GM19099 (cell line): ENCODE measurements around the gene COL15A1.

ENCODE experiments used
- POLR2A ChIP-seq: IDR thresholded peaks from 3 replicates; pipeline ENCODE4 v1.6.1; 2011; ENCODE audit warnings: low read depth; ENCODE audit not compliant: insufficient read length; ENCODE audit errors: extremely low read depth

COL15A1 gene

GRCh38 chr9:99092643-99093491 is 149.2 kb downstream of the COL15A1 start:
- no peak for TF ChIP-seq POLR2A

- no peak for TF ChIP-seq POLR2A
Observed at GRCh38 chr9:99093492-99093791, 149.7 kb downstream of the COL15A1 start.

- no peak for TF ChIP-seq POLR2A
Observed at GRCh38 chr9:99095565-99095964, 151.9 kb downstream of the COL15A1 start.

GRCh38 chr9:99096409-99096808 is 152.7 kb downstream of the COL15A1 start:
- TF ChIP-seq POLR2A: no peak

GRCh38 chr9:99101271-99101670 is 157.6 kb downstream of the COL15A1 start:
- TF ChIP-seq POLR2A: no peak

GRCh38 chr9:99101812-99102211 is 158.1 kb downstream of the COL15A1 start:
- TF ChIP-seq POLR2A: no peak

- no peak for TF ChIP-seq POLR2A
Observed at GRCh38 chr9:99103054-99103895, 159.6 kb downstream of the COL15A1 start.

GRCh38 chr9:99103901-99104458 is 160.3 kb downstream of the COL15A1 start:
- TF ChIP-seq POLR2A: no peak

GRCh38 chr9:99104459-99105151 is 160.9 kb downstream of the COL15A1 start, which contains the start of gene TGFBR1:
TGFBR1 (plus strand) TSS chr9:99105113; CDS start chr9:99105206, 93 bp downstream.
- no peak for TF ChIP-seq POLR2A

GRCh38 chr9:99105152-99106043 is 161.7 kb downstream of the COL15A1 start:
- peak; percentile 87 for TF ChIP-seq POLR2A

GRCh38 chr9:99106044-99106375 is 162.3 kb downstream of the COL15A1 start:
- TF ChIP-seq POLR2A: no peak

- TF ChIP-seq POLR2A: no peak
Observed at GRCh38 chr9:99107421-99107820, 163.7 kb downstream of the COL15A1 start.

GRCh38 chr9:99108131-99108530 is 164.4 kb downstream of the COL15A1 start:
- no peak for TF ChIP-seq POLR2A

GRCh38 chr9:99109522-99109921 is 165.8 kb downstream of the COL15A1 start:
- no peak for TF ChIP-seq POLR2A
